Activated CD4-positive, CD25-positive, alpha-beta regulatory T cell (primary cell): ENCODE results near the gene CTSA.

Experiments used
- DNase-seq, 4 experiments: peaks; one replicate each; lab custom pipeline; 2025; lab: John Stamatoyannopoulos, UW

CTSA gene

DNA sequence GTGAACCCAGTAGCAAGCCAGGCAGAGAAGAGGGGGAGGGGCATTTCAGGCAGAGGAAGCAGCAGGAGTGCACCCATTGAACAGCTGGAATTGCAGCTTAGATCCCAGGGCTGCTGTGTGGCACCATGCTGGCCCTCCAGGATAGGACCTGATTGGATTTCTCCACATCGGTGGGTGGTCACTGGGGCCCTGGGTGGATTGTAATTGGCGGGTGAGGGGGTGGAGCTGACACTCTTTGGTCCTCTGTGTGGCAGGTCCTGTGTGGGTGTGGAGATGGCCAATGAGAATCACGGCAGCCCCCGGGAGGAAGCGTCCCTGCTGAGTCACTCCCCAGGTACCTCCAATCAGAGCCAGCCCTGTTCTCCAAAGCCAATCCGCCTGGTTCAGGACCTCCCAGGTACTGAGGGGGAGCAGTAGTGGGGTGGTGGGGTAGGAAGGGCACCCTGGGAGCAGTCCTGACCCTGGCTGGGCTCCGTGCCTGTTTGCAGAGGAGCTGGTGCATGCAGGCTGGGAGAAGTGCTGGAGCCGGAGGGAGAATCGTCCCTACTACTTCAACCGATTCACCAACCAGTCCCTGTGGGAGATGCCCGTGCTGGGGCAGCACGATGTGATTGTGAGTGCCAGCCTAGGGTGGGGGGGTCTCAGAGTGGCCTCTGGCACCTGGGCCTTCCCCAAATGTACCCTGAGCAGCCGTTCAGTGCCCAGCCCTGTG lies 47.7 kb downstream of the CTSA start:
- no peak for DNase-seq

- no peak for DNase-seq
Observed at GRCh38 chr20:45940053-45940452, 48.9 kb downstream of the CTSA start.

DNA sequence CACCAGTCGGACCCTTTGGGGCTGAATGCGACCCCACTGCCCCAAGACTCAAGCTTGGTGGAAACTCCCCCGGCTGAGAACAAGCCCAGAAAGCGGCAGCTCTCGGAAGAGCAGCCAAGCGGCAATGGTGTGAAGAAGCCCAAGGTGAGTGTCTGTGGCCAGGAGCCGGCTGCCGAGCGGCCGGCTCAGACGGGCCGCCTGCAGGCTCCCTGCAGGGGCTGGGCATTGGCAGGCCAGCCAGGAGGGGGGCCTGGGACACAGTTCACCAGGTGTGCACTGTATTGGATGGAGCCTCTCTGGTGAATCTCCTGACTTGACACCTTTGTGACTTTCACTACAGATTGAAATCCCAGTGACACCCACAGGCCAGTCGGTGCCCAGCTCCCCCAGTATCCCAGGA lies 49.3 kb downstream of the CTSA start:
- DNase-seq, result no peak

DNA sequence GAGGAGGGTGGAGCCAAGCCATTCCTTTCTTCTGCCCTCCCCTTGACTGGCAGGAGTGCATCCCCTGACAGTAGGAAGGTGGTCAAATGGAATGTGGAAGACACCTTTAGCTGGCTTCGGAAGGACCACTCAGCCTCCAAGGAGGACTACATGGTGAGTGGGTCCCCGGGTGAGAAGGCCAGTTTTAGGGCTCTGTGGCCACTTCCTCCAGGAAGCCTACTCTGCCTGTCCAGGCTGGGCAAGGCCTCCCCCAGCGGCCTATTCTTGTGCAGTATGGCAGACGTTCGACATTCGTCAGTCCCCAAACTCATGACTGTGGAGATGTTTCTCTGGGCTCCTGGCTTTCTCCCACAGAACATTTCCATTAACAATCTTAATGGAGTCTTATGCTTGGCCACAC lies 52.5 kb downstream of the CTSA start:
- DNase-seq, result no peak

GRCh38 chr20:45944151-45944964 lies 53.2 kb downstream of the CTSA start:
- DNase-seq, result no peak

GRCh38 chr20:45944965-45945677 lies 54.0 kb downstream of the CTSA start:
- DNase-seq, result no peak

- no peak for DNase-seq
Observed at GRCh38 chr20:45945678-45946148, 54.6 kb downstream of the CTSA start.

DNA sequence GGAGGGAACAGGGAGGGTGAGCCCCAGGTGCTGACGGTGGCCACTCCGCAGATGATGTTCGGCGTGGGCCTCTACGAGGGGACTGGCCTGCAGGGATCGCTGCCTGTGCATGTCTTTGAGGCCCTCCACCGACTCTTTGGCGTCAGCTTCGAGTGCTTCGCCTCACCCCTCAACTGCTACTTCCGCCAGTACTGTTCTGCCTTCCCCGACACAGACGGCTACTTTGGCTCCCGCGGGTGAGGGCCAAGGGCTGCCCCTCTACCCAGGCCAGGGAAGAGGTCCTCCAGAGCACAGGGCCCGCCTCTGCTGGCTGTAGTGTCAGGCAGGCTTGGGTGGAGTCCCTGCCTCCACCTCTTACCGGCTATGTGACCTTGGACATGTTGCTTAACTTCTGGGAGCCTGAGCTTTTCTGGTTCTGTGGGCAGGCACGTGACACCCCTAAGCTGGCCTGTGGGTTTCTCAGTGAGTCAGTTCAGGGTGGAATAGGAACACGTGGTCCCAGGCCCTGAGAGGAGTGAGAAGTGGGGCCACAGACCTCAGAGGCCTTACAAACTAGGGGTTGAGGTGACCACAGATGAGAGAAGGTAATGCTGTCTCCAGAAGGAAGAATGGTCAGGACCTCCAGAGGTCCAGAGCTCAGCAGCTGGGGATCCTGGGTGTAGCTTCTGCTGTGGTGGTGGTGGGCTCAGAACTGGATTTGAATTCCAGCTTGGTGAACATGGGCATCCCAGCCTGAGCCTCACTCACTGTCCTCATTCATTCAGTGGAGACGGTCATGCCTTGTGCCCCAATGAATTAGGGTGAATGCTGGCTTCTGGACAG lies 55.2 kb downstream of the CTSA start:
- DNase-seq, result no peak

DNA sequence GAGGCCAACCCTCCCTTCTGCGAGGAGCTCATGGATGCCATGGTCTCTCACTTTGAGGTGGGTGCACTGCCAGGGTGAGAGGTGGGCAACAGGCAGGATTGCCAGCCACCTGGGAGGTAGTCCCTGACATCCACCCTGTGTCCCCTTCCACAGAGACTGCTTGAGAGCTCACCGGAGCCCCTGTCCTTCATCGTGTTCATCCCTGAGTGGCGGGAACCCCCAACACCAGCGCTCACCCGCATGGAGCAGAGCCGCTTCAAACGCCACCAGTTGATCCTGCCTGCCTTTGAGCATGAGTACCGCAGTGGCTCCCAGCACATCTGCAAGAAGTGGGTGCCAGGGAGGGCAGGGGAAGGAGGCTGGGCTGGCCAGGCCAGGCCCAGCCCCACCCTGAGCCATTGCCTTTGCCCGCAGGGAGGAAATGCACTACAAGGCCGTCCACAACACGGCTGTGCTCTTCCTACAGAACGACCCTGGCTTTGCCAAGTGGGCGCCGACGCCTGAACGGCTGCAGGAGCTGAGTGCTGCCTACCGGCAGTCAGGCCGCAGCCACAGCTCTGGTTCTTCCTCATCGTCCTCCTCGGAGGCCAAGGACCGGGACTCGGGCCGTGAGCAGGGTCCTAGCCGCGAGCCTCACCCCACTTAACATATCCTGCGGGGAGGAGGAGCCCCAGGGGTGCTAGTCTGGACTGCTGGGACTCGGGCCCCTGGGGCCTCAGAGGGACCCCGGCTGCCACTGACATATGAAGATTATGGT lies 56.2 kb downstream of the CTSA start:
- DNase-seq, result no peak

- DNase-seq, result no peak
Observed at GRCh38 chr20:45948261-45948733, 57.2 kb downstream of the CTSA start.
